ENCODE results near the gene CLSTN1. TPM values are rescaled to one million over a fixed set of nuclear protein-coding genes. Genes with fewer than 3 reads are reported as not detected.

The CLSTN1 gene
- total RNA-seq, 1 donor from 2014 or later = 127 TPM

GRCh38 chr1:9726905-9727595 is 96.7 kb downstream of the CLSTN1 start:
- Mint-ChIP-seq H3K27ac (no peak overlapping the region), H3K4me3 (no peak overlapping the region), H3K36me3 (peaks cover 34% of the 10 kb centered on the region), H3K27me3 (ENCODE audit: low read depth) (no peaks in the 10 kb centered on the region), H3K9me3 (peaks cover 4% of the 10 kb centered on the region), H3K4me1 (no peaks in the 10 kb centered on the region)
- TF ChIP-seq, protein P1, sequence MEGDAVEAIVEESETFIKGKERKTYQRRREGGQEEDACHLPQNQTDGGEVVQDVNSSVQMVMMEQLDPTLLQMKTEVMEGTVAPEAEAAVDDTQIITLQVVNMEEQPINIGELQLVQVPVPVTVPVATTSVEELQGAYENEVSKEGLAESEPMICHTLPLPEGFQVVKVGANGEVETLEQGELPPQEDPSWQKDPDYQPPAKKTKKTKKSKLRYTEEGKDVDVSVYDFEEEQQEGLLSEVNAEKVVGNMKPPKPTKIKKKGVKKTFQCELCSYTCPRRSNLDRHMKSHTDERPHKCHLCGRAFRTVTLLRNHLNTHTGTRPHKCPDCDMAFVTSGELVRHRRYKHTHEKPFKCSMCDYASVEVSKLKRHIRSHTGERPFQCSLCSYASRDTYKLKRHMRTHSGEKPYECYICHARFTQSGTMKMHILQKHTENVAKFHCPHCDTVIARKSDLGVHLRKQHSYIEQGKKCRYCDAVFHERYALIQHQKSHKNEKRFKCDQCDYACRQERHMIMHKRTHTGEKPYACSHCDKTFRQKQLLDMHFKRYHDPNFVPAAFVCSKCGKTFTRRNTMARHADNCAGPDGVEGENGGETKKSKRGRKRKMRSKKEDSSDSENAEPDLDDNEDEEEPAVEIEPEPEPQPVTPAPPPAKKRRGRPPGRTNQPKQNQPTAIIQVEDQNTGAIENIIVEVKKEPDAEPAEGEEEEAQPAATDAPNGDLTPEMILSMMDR (IDR thresholded peaks at IDR 0.05; ENCODE audit: unreplicated experiment) = no peak
- DNase-seq (ENCODE audit: low spot score in 2 of 2, unreplicated experiment in 2 of 2) = no peak

DNA sequence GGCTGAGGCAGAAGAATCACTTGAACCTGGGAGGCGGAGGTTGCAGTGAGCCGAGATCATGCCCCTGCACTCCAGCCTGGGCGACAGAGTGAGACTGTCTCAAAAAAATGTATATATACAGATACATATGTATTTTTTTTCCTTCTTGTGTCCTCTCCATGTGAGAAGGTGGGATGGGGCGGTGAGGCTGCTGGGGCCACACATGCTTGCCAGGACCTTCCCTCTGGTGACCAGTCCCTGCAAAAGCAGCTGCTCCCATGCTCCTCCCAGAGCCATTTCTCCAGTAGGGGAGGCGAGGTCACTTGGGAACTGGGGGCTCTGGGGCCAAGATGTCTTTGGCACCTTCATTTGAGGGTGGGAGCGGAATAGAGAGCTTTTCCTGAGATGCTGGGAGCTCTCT is 97.4 kb downstream of the CLSTN1 start:
- no peak for DNase-seq (ENCODE audit: low spot score in 2 of 2, unreplicated experiment in 2 of 2)
- Mint-ChIP-seq H3K36me3 (peaks cover 27% of the 10 kb centered on the region), H3K4me1 (no peaks in the 10 kb centered on the region), H3K4me3 (no peak overlapping the region), H3K27me3 (ENCODE audit: low read depth) (no peaks in the 10 kb centered on the region), H3K9me3 (peaks cover 4% of the 10 kb centered on the region), H3K27ac (no peak overlapping the region)
- TF ChIP-seq, protein P1 (IDR thresholded peaks at IDR 0.05; ENCODE audit: unreplicated experiment) = no peak

DNA sequence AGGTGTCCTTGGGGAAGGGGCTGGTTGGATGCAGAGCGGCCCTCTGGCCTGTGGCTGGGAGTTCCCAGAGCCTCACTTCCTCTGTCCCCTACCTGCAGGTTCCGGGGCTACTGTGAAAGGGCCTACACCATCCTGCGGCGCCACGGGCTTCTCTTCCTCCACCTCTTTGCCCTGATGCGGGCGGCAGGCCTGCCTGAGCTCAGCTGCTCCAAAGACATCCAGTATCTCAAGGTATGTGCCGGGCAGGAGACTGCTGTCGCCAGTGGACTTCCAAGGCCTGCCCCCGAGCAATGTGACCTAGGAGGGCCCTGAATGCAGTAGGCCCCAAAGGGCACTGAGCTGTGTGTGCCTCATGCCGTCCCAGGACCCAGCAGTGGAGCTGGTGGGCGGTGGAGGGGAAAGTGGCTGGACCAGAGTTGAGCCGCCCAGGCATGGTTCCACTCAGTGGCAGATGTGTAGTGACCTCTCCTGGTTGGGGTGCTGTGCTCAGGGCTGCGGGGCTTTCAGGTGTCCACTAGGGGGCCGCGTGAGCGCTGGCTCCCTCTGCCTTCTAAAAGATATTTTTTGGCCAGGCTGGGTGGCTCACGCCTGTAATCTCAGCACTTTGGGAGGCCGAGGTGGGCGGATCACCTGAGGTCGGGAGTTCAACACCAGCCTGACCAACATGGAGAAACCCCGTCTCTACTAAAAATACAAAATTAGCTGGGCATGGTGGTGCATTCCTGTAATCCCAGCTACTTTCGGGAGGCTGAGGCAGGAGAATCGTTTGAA is 98.9 kb downstream of the CLSTN1 start:
- no peaks in the 10 kb centered on the region for H3K27me3 Mint-ChIP-seq (ENCODE audit: low read depth)
- H3K27ac Mint-ChIP-seq = no peak overlapping the region
- no peaks in the 10 kb centered on the region for H3K4me1 Mint-ChIP-seq
- H3K4me3 Mint-ChIP-seq = no peak overlapping the region
- TF ChIP-seq, protein P1 (IDR thresholded peaks at IDR 0.05; ENCODE audit: unreplicated experiment) = peak; percentile 73
- H3K36me3 Mint-ChIP-seq = peaks cover 19% of the 10 kb centered on the region
- no peak for DNase-seq (ENCODE audit: low spot score in 2 of 2, unreplicated experiment in 2 of 2)
- peaks cover 4% of the 10 kb centered on the region for H3K9me3 Mint-ChIP-seq

GRCh38 chr1:9723926-9724325 is 99.8 kb downstream of the CLSTN1 start:
- no peak for DNase-seq (ENCODE audit: low spot score in 2 of 2, unreplicated experiment in 2 of 2)
- Mint-ChIP-seq H3K4me1 (no peaks in the 10 kb centered on the region), H3K9me3 (peaks cover 4% of the 10 kb centered on the region), H3K27me3 (ENCODE audit: low read depth) (no peaks in the 10 kb centered on the region), H3K4me3 (no peak overlapping the region), H3K27ac (no peak overlapping the region), H3K36me3 (peaks cover 18% of the 10 kb centered on the region)
- TF ChIP-seq, protein P1 (IDR thresholded peaks at IDR 0.05; ENCODE audit: unreplicated experiment) = no peak

GRCh38 chr1:9723068-9723805 is 100.5 kb downstream of the CLSTN1 start:
- TF ChIP-seq, protein P1 (IDR thresholded peaks at IDR 0.05; ENCODE audit: unreplicated experiment) = no peak
- H3K9me3 Mint-ChIP-seq = peaks cover 4% of the 10 kb centered on the region
- no peak overlapping the region for H3K4me3 Mint-ChIP-seq
- peaks cover 11% of the 10 kb centered on the region for H3K36me3 Mint-ChIP-seq
- no peak for DNase-seq (ENCODE audit: low spot score in 2 of 2, unreplicated experiment in 2 of 2)
- no peak overlapping the region for H3K27ac Mint-ChIP-seq
- H3K27me3 Mint-ChIP-seq (ENCODE audit: low read depth) = no peaks in the 10 kb centered on the region
- no peaks in the 10 kb centered on the region for H3K4me1 Mint-ChIP-seq

Data from mesothelial cell of epicardium (in vitro differentiated cells).